ENCODE data around the gene DOK5. TPM values are rescaled to one million over a fixed set of nuclear protein-coding genes. Genes with fewer than 3 reads are reported as not detected.
"Not testable (repeated sequence)": the region's sequence is repeated elsewhere in the genome, so short reads cannot be mapped to it uniquely, and the experiment has no call there.

The DOK5 gene
- total and polyA plus RNA-seq, 12 donors, result 0.51 to 21.1 (median 9.1) TPM

- Histone ChIP-seq H3K4me1 (peaks cover 0 to 30% (median 6%) of the 10 kb centered on the region in 9 donors), H3K27me3 (peaks cover 0 to 60% (median 4%) of the 10 kb centered on the region in 7 donors), H3K4me3 (peak overlapping the region in 7 of 10 donors; percentile 64 to 85 (median 76)), H3K27ac (no peak overlapping the region), H3K36me3 (no peaks in the 10 kb centered on the region), H3K9me3 (no peaks in the 10 kb centered on the region)
- intact Hi-C loops (cut with DNase I), result loop anchor here in 5 of 10 donors (5.0 to 10.0 kb wide), 5 partner anchors 97 to 260 kb away; no protein-coding TSS in a partner anchor
- DNase-seq (no peak), ATAC-seq (no peak)
- TF ChIP-seq CTCF (IDR thresholded peaks at IDR 0.05), result no peak
- WGBS, 2 donors, result 23 to 26% methylated on average over 3 of the region's 3 CpGs
These were observed 2.0 kb downstream of the DOK5 start for GRCh38 chr20:54477191-54477955.

- TF ChIP-seq CTCF (IDR thresholded peaks at IDR 0.05), result peak in 5 of 9 donors; percentile 16 to 25 (median 18)
- ATAC-seq, result no peak
- Histone ChIP-seq H3K4me3 (no peak overlapping the region), H3K4me1 (peaks cover 0 to 30% (median 6%) of the 10 kb centered on the region in 9 donors), H3K36me3 (no peaks in the 10 kb centered on the region), H3K9me3 (no peaks in the 10 kb centered on the region), H3K27me3 (peaks cover 0 to 49% (median 4%) of the 10 kb centered on the region in 7 donors), H3K27ac (no peak overlapping the region)
- intact Hi-C loops (cut with DNase I), result loop anchor here in 5 of 10 donors (5.0 to 10.0 kb wide), 5 partner anchors 95 to 262 kb away; no protein-coding TSS in a partner anchor
- 64 to 80% methylated on average over 9 of the region's 9 CpGs for WGBS, 2 donors
- no peak for DNase-seq
These were observed 3.9 kb downstream of the DOK5 start for GRCh38 chr20:54479138-54479906.

- DNase-seq, H3K27ac ChIP-seq, H3K9me3 ChIP-seq, H3K36me3 ChIP-seq, ATAC-seq, H3K4me3 ChIP-seq: not testable (repeated sequence)
- 73 to 88% methylated on average over 7 of the region's 7 CpGs for WGBS, 2 donors
- peaks cover 0 to 26% (median 6%) of the 10 kb centered on the region in 9 donors for H3K4me1 ChIP-seq
- intact Hi-C loops (cut with DNase I), result loop anchor here in 5 of 10 donors (5.0 to 10.0 kb wide), 5 partner anchors 95 to 263 kb away; no protein-coding TSS in a partner anchor
- H3K27me3 ChIP-seq, result peaks cover 0 to 43% (median 4%) of the 10 kb centered on the region in 7 donors
These were observed 4.5 kb downstream of the DOK5 start for GRCh38 chr20:54479937-54480336.

- Histone ChIP-seq H3K4me1 (peaks cover 0 to 21% (median 6%) of the 10 kb centered on the region in 9 donors), H3K9me3 (no peaks in the 10 kb centered on the region), H3K4me3 (no peak overlapping the region), H3K36me3 (no peaks in the 10 kb centered on the region), H3K27me3 (peaks cover 0 to 28% (median 4%) of the 10 kb centered on the region in 7 donors), H3K27ac (no peak overlapping the region)
- TF ChIP-seq CTCF (IDR thresholded peaks at IDR 0.05), result no peak
- ATAC-seq (no peak), DNase-seq (no peak)
- WGBS, 2 donors, result 93 to 98% methylated on average over 4 of the region's 4 CpGs
- intact Hi-C loops (cut with DNase I), result loop anchor here in 1 of 10 donors (10.0 kb wide), 1 partner anchor 143 kb away; no protein-coding TSS in a partner anchor
These were observed 6.0 kb downstream of the DOK5 start for GRCh38 chr20:54481442-54481841.
